ENCODE measurements around the gene TET1.
"Not testable (repeated sequence)": the region's sequence is repeated elsewhere in the genome, so short reads cannot be mapped to it uniquely, and the experiment has no call there.

TET1 gene

GRCh38 chr10:68564712-68565111 lies 4.6 kb downstream of the TET1 start:
- DNase-seq: no peak

GRCh38 chr10:68565658-68566057 lies 5.5 kb downstream of the TET1 start:
- no peak for DNase-seq

- DNase-seq: no peak
Measured at GRCh38 chr10:68566351-68566750, 6.2 kb downstream of the TET1 start.

GRCh38 chr10:68566955-68567354 lies 6.8 kb downstream of the TET1 start:
- DNase-seq: no peak

GRCh38 chr10:68572151-68572550 lies 12.0 kb downstream of the TET1 start:
- DNase-seq: no peak

- no peak for DNase-seq
Measured at GRCh38 chr10:68574051-68574450, 13.9 kb downstream of the TET1 start.

GRCh38 chr10:68576118-68576517 lies 16.0 kb downstream of the TET1 start:
- DNase-seq: no peak

GRCh38 chr10:68578974-68579373 lies 18.8 kb downstream of the TET1 start:
- no peak for DNase-seq

GRCh38 chr10:68584187-68584586 lies 24.1 kb downstream of the TET1 start:
- DNase-seq: not testable (repeated sequence)

- DNase-seq: no peak
Measured at GRCh38 chr10:68586606-68587305, 26.6 kb downstream of the TET1 start.

GRCh38 chr10:68594405-68594804 lies 34.3 kb downstream of the TET1 start:
- no peak for DNase-seq

- DNase-seq: no peak
Measured at GRCh38 chr10:68595513-68595912, 35.4 kb downstream of the TET1 start.

GRCh38 chr10:68597407-68597806 lies 37.3 kb downstream of the TET1 start:
- DNase-seq: no peak

GRCh38 chr10:68598978-68599770 lies 39.0 kb downstream of the TET1 start:
- no peak for DNase-seq

- no peak for DNase-seq
Measured at GRCh38 chr10:68599771-68600040, 39.6 kb downstream of the TET1 start.

GRCh38 chr10:68600041-68600778 lies 40.1 kb downstream of the TET1 start:
- peak; percentile 2 for DNase-seq

GRCh38 chr10:68601501-68602265 lies 41.5 kb downstream of the TET1 start:
- DNase-seq: no peak

GRCh38 chr10:68602434-68602833 lies 42.3 kb downstream of the TET1 start:
- no peak for DNase-seq

- DNase-seq: no peak
Measured at GRCh38 chr10:68603766-68604165, 43.6 kb downstream of the TET1 start.

- no peak for DNase-seq
Measured at GRCh38 chr10:68604441-68604840, 44.3 kb downstream of the TET1 start.

- no peak for DNase-seq
Measured at GRCh38 chr10:68606918-68607317, 46.8 kb downstream of the TET1 start.

- not testable (repeated sequence) for DNase-seq
Measured at GRCh38 chr10:68610023-68610422, 49.9 kb downstream of the TET1 start.

GRCh38 chr10:68611227-68611626 lies 51.1 kb downstream of the TET1 start:
- DNase-seq: no peak

Data from activated T-cell treated with anti-CD3 and anti-CD28 coated beads for 4 hours (primary cell).